Psoas muscle (tissue), 8 donors: Measurements from ENCODE around the gene SALL2. TPM values are rescaled to one million over a fixed set of nuclear protein-coding genes. Genes with fewer than 3 reads are reported as not detected.
A peak's percentile ranks its signal among the peaks of the same experiment; 100 is the strongest.

Experiments
- ATAC-seq, 4 donors: fragments of 200-7000 bp; cut with Tn5 transposase; one replicate each; pipeline ENCODE4 v1.9.1; 2020; ENCODE audit warnings: moderate library complexity in 3 of 4, mild to moderate bottlenecking in 2 of 4
- DNase-seq, 2 donors: peaks; one replicate each; pipeline ENCODE4 v3.0.0-alpha.2; 2020
- H3K27ac ChIP-seq: fragments of 200-600 bp; one replicate; pipeline ENCODE4 v1.8.0; 2022
- H3K27me3 ChIP-seq, 3 donors: fragments of 200-600 bp in 1 of 3; one replicate each; pipeline versions ENCODE4 v1.6.1 to v1.8.0; 2013 to 2022; ENCODE audit warnings: low read length in 2 of 3, mild to moderate bottlenecking in 2 of 3, moderate library complexity in 1 of 3; ENCODE audit not compliant: insufficient read depth in 3 of 3
- H3K36me3 ChIP-seq, 2 donors: fragments of 200-600 bp in 1 of 2; one replicate each; pipeline versions ENCODE4 v1.6.1 to v1.8.0; 2013 to 2022; ENCODE audit warnings: low read depth in 1 of 2, mild to moderate bottlenecking in 1 of 2, moderate library complexity in 1 of 2; ENCODE audit not compliant: insufficient read depth in 1 of 2
- H3K4me1 ChIP-seq: fragments of 200-600 bp; one replicate; pipeline ENCODE4 v1.8.0; 2022
- H3K4me3 ChIP-seq: fragments of 200-600 bp; one replicate; pipeline ENCODE4 v1.8.0; 2022; ENCODE audit warnings: mild to moderate bottlenecking
- H3K9me3 ChIP-seq: fragments of 200-600 bp; one replicate; pipeline ENCODE4 v1.8.0; 2022
- CTCF ChIP-seq: fragments of 200-600 bp; IDR thresholded peaks from one replicate; pipeline ENCODE4 v1.8.0; 2022; ENCODE audit warnings: antibody characterized with exemption
- WGBS, 3 donors: extraction: QIAGEN DNeasy Blood & Tissue Kit; methylation state at CpG; one replicate each; pipeline versions ENCODE4 v1.1.6 to v1.1.7; 2013; 5-methylcytosine and 5-hydroxymethylcytosine counted together
- intact Hi-C, 2 donors: fragments of 100-400 bp; cut with DNase I; formaldehyde crosslinking; loops; one replicate each; pipeline versions ENCODE4 v1.11.0 to v1.14.2; 2022
- polyA plus RNA-seq, 3 donors: library from polyadenylated mRNA; stranded (reverse); fragments of 200-250 nt; gene quantifications; one replicate each; pipeline ENCODE4 v1.2.3, GENCODE V29; 2013
- total RNA-seq, 4 donors: library from RNA; stranded (reverse); fragmentation: NEBNext Ultra II Directional in 2 of 4; extraction: Animal tissue kit (Norgen Biotek cat#: 25700) in 2 of 4; gene quantifications; one replicate each; pipeline versions ENCODE4 v1.2.1 to v1.2.4, GENCODE V29; 2021 to 2023
- donor health status: healthy with polysubstance abuse.
- donor health status: DM: no; HTN: no; CAD: no; lungs with moderate emphysema.
- donor health status: Bipolar disorder and iron deficiency.
- donor health status: healthy.
- donor health status: DM: yes; HTN: yes; CAD: no.
- donor health status: DM: no; HTN: no; CAD: no.
- donor health status: DM: no; HTN: no; CAD: no.
- donor health status: DM: yes; HTN: yes; CAD: no.

SALL2 gene
- total and polyA plus RNA-seq, 7 donors, result 0.33 to 3.8 (median 0.93) TPM

- no peak for DNase-seq
- no peaks in the 10 kb centered on the region for H3K36me3 ChIP-seq
- no peak for ATAC-seq
- TF ChIP-seq CTCF, result no peak
- no peaks in the 10 kb centered on the region for H3K9me3 ChIP-seq
- H3K27me3 ChIP-seq, result peaks cover 0 to 20% (median 1%) of the 10 kb centered on the region in 3 donors
- H3K27ac ChIP-seq, result no peak overlapping the region
- intact Hi-C loops, result no loop called here
- H3K4me3 ChIP-seq, result no peak overlapping the region
- no peaks in the 10 kb centered on the region for H3K4me1 ChIP-seq
- 30 to 35% (median 33%) methylated on average over 7 of the region's 7 CpGs for WGBS, 3 donors
These were observed 17.4 kb upstream of the SALL2 start for GRCh38 chr14:21543521-21543960.

GRCh38 chr14:21541413-21542074 is 15.4 kb upstream of the SALL2 start:
- no peak overlapping the region for H3K4me3 ChIP-seq
- intact Hi-C loops, result no loop called here
- H3K27me3 ChIP-seq, result peaks cover 0 to 39% (median 3%) of the 10 kb centered on the region in 3 donors
- no peak for DNase-seq
- 79 to 85% (median 82%) methylated on average over 9 of the region's 9 CpGs for whole genome bisulfite sequencing, 3 donors
- H3K4me1 ChIP-seq, result no peaks in the 10 kb centered on the region
- no peak for ATAC-seq
- no peak overlapping the region for H3K27ac ChIP-seq
- H3K36me3 ChIP-seq, result no peaks in the 10 kb centered on the region
- TF ChIP-seq CTCF, result no peak
- no peaks in the 10 kb centered on the region for H3K9me3 ChIP-seq

GRCh38 chr14:21539189-21539940 is 13.2 kb upstream of the SALL2 start:
- Histone ChIP-seq H3K9me3 (no peaks in the 10 kb centered on the region), H3K4me1 (no peaks in the 10 kb centered on the region), H3K36me3 (no peaks in the 10 kb centered on the region), H3K27ac (no peak overlapping the region), H3K4me3 (no peak overlapping the region), H3K27me3 (peaks cover 0 to 60% (median 6%) of the 10 kb centered on the region in 3 donors)
- intact Hi-C loops, result no loop called here
- DNase-seq (no peak), ATAC-seq (no peak)
- no peak for TF ChIP-seq CTCF
- WGBS, 3 donors, result 15 to 23% (median 21%) methylated on average over 3 of the region's 3 CpGs

- no peak for ATAC-seq
These were observed 10.9 kb upstream of the SALL2 start for GRCh38 chr14:21537090-21537424.

More at GRCh38 chr14:21537090-21537424, 10.9 kb upstream of the SALL2 start:
- H3K4me3 ChIP-seq, result peak overlapping the region; percentile 46
- H3K4me1 ChIP-seq, result no peaks in the 10 kb centered on the region
- H3K27ac ChIP-seq, result no peak overlapping the region
- no peaks in the 10 kb centered on the region for H3K9me3 ChIP-seq
- intact Hi-C loops, result no loop called here
- 13 to 15% (median 15%) methylated on average over 3 of the region's 3 CpGs for WGBS, 3 donors
- no peak for DNase-seq
- no peaks in the 10 kb centered on the region for H3K36me3 ChIP-seq
- no peak for TF ChIP-seq CTCF
- H3K27me3 ChIP-seq, result peaks cover 4 to 62% (median 6%) of the 10 kb centered on the region in 3 donors
